Activated T-cell treated with anti-CD3 and anti-CD28 coated beads, Interleukin-2, amount 50 U/mL, for 72 hours (primary cell): ENCODE measurements around the gene RPTOR. TPM values are rescaled to one million over a fixed set of nuclear protein-coding genes. Genes with fewer than 3 reads are reported as not detected.

Source experiments
- ATAC-seq, 2 donors: fragments of 150-1000 bp; cut with Tn5 transposase; replicated peaks in 1 of 2; 2 replicates each; pipeline ENCODE4 v1.10.0; 2021; ENCODE audit warnings: moderate library complexity in 2 of 2, mild to moderate bottlenecking in 1 of 2
- DNase-seq, 2 donors: peaks; one replicate each; pipeline ENCODE4 v3.0.0; 2021 to 2022; ENCODE audit warnings: mixed read lengths in 1 of 2
- H3K27ac Mint-ChIP-seq: one replicate; pipeline ENCODE4 v1.8.0; 2022; ENCODE audit warnings: mild to moderate bottlenecking, moderate library complexity, mixed read lengths
- H3K27me3 Mint-ChIP-seq: one replicate; pipeline ENCODE4 v1.8.0; 2022; ENCODE audit warnings: low read depth, mixed read lengths
- H3K36me3 Mint-ChIP-seq, 2 donors: one replicate each; pipeline ENCODE4 v1.8.0; 2022; ENCODE audit warnings: mixed read lengths in 2 of 2, mild to moderate bottlenecking in 1 of 2; ENCODE audit not compliant: insufficient read depth in 2 of 2
- H3K4me1 Mint-ChIP-seq: one replicate; pipeline ENCODE4 v1.8.0; 2022; ENCODE audit warnings: low read depth, mixed read lengths
- H3K4me3 Mint-ChIP-seq, 2 donors: one replicate each; pipeline ENCODE4 v1.8.0; 2022; ENCODE audit warnings: mild to moderate bottlenecking in 2 of 2, mixed read lengths in 2 of 2, moderate library complexity in 2 of 2
- H3K9me3 Mint-ChIP-seq, 2 donors: one replicate each; pipeline ENCODE4 v1.8.0; 2022; ENCODE audit warnings: mixed read lengths in 2 of 2
- total RNA-seq, 2 donors: library from RNA; stranded (reverse); gene quantifications; one replicate each; pipeline ENCODE4 v1.2.3, GENCODE V29; 2022

Gene RPTOR
- total RNA-seq, 2 donors from 2014 or later: 50.8 to 62.0 TPM

GRCh38 chr17:80781211-80781610, 236.6 kb downstream of the RPTOR start:
- DNase-seq (no peak), ATAC-seq (no peak)
- Mint-ChIP-seq H3K27me3 (no peaks in the 10 kb centered on the region), H3K9me3 (no peaks in the 10 kb centered on the region), H3K4me3 (peak overlapping the region; percentile 57 to 83), H3K27ac (peak overlapping the region; percentile 19), H3K36me3 (peaks cover 4 to 12% of the 10 kb centered on the region in 2 donors), H3K4me1 (peaks cover 81% of the 10 kb centered on the region)

- H3K36me3 Mint-ChIP-seq: peaks cover 0 to 8% of the 10 kb centered on the region in 2 donors
- ATAC-seq: no peak
Measured at GRCh38 chr17:80781807-80782277, 237.2 kb downstream of the RPTOR start.

DNA sequence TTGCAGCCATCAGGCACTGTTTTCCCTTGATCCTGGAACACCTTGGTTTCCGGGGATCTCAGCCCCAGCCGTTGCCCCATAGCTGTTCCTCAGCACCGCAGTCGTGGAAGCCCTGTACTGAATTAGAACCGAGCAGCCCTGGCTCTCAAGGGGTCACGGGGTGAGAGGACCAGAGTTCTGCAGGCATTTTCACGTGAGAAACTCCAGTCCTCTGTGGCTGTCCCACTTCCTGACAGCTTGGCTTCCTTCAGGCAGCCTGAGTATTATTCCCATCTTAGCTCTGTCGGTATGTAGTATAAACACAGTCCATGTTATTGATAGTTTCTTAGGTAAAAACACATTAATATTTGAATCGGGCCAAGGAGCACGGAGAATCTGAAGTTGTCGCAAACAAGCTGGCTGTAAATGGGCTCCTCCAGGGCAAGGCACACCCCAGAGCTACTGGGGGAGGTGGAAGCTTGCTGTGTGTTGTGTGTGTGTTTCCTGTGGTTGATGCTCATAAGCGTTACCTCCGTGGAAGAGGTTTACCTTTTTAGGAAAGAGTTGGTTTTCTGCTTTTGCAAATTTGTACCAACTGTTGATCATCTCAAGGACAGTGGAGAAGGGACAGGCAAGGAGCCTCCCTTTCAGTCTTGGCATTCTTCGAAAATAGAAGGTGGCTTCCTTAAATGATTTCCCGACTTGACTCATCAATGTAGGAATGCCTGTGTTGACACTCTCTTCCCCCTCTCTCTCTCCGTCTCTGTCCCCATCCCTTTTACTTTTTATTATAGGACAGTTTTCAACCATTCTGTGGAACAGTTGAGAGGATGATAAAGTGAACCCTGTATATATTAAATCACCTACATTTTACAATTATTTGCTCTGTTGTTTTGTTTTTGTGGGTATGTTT, 238.1 kb downstream of the RPTOR start:
- DNase-seq: peak in 1 of 2 donors; percentile 48
- Mint-ChIP-seq H3K36me3 (peaks cover 4 to 8% of the 10 kb centered on the region in 2 donors), H3K27me3 (no peaks in the 10 kb centered on the region), H3K4me3 (peak overlapping the region; percentile 78 to 87), H3K27ac (peak overlapping the region; percentile 98), H3K4me1 (peaks cover 81% of the 10 kb centered on the region), H3K9me3 (peaks cover 0 to 4% of the 10 kb centered on the region in 2 donors)
- peak; percentile 57 to 62 for ATAC-seq

More at GRCh38 chr17:80781807-80782277, 237.2 kb downstream of the RPTOR start:
- Mint-ChIP-seq H3K4me1 (peaks cover 77% of the 10 kb centered on the region), H3K27ac (peak overlapping the region; percentile 80), H3K27me3 (no peaks in the 10 kb centered on the region), H3K9me3 (no peaks in the 10 kb centered on the region), H3K4me3 (peak overlapping the region; percentile 57 to 83)
- no peak for DNase-seq

GRCh38 chr17:80783486-80783885, 238.8 kb downstream of the RPTOR start:
- H3K4me3 Mint-ChIP-seq: peak overlapping the region; percentile 78 to 87
- peak overlapping the region; percentile 98 for H3K27ac Mint-ChIP-seq
- no peaks in the 10 kb centered on the region for H3K27me3 Mint-ChIP-seq
- DNase-seq (no peak), ATAC-seq (no peak)
- H3K9me3 Mint-ChIP-seq: peaks cover 1 to 7% of the 10 kb centered on the region in 2 donors
- H3K36me3 Mint-ChIP-seq: peaks cover 8 to 11% of the 10 kb centered on the region in 2 donors
- peaks cover 81% of the 10 kb centered on the region for H3K4me1 Mint-ChIP-seq

DNA sequence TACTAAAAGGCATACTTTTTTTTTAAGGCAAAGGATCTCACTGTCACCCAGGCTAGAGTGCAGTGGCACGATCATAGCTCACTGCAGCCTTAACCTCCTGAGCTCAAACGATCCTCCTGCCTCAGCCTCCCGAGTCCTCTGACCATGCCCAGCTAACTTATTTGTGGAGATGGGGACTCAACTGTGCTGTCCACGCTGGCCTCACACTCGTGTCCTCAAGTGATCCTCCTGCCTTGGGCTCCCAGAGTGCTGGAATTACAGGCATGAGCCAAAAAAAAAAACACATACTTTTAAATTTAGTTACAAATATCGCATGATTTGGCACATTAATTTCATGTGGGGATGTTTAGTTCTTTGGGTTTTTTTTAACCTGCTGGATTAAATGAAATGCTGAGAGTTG, 239.3 kb downstream of the RPTOR start:
- peak overlapping the region; percentile 36 to 78 for H3K4me3 Mint-ChIP-seq
- H3K9me3 Mint-ChIP-seq: peaks cover 2 to 7% of the 10 kb centered on the region in 2 donors
- no peak for DNase-seq
- H3K4me1 Mint-ChIP-seq: peaks cover 86% of the 10 kb centered on the region
- ATAC-seq: no peak
- peak overlapping the region; percentile 33 for H3K27ac Mint-ChIP-seq
- H3K36me3 Mint-ChIP-seq: peaks cover 9 to 12% of the 10 kb centered on the region in 2 donors
- H3K27me3 Mint-ChIP-seq: no peaks in the 10 kb centered on the region

DNA sequence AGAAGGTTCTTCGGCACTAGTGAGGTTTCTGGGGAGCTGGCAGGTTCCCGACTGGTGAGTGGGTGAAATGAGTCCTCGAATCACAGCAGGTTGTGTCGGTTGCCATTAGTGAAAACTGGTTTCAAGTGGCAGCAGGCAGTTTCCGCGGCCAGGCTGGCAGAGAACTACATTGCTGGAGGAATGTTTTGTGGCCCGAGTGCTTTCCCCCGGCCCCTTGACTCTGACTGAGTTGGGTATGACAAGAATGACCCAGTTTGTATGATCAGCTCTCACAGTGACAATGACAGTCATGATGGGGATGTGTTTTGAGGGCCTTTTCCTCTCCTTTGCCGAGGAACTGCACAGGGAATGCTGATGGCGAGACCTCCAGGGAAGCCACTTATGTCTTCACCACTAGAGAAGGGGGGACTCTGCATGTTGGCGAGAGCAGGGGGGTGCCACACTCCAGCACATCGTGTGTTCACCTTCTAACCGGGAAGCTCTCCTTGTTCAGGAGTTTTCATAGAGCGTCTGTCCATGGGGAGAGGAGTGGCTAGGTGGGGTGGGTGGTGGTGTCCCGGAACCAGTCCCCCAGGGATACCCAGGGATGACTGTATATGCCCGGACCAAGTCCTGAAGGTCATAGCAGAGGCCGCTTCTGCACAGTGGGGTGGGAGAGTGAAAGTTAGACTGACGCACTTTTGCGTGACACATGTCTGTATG, 241.0 kb downstream of the RPTOR start:
- Mint-ChIP-seq H3K9me3 (peaks cover 2 to 7% of the 10 kb centered on the region in 2 donors), H3K27me3 (no peaks in the 10 kb centered on the region), H3K4me1 (peaks cover 94% of the 10 kb centered on the region), H3K36me3 (peaks cover 9 to 12% of the 10 kb centered on the region in 2 donors), H3K4me3 (peak overlapping the region; percentile 59 to 73), H3K27ac (peak overlapping the region; percentile 87)
- ATAC-seq: peak; percentile 43 to 61
- peak; percentile 40 to 68 for DNase-seq

- H3K9me3 Mint-ChIP-seq: peaks cover 2 to 7% of the 10 kb centered on the region in 2 donors
- no peaks in the 10 kb centered on the region for H3K27me3 Mint-ChIP-seq
- H3K4me3 Mint-ChIP-seq: no peak overlapping the region
- H3K4me1 Mint-ChIP-seq: peaks cover 94% of the 10 kb centered on the region
- peaks cover 9 to 12% of the 10 kb centered on the region in 2 donors for H3K36me3 Mint-ChIP-seq
- ATAC-seq (no peak), DNase-seq (no peak)
- no peak overlapping the region for H3K27ac Mint-ChIP-seq
Measured at GRCh38 chr17:80786470-80786869, 241.8 kb downstream of the RPTOR start.

GRCh38 chr17:80786887-80787286, 242.2 kb downstream of the RPTOR start:
- DNase-seq (no peak), ATAC-seq (no peak)
- Mint-ChIP-seq H3K4me1 (peaks cover 94% of the 10 kb centered on the region), H3K9me3 (peaks cover 2 to 7% of the 10 kb centered on the region in 2 donors), H3K4me3 (peak overlapping the region in 1 of 2 donors; percentile 8), H3K27ac (peak overlapping the region; percentile 86), H3K36me3 (peaks cover 9 to 12% of the 10 kb centered on the region in 2 donors), H3K27me3 (no peaks in the 10 kb centered on the region)

DNA sequence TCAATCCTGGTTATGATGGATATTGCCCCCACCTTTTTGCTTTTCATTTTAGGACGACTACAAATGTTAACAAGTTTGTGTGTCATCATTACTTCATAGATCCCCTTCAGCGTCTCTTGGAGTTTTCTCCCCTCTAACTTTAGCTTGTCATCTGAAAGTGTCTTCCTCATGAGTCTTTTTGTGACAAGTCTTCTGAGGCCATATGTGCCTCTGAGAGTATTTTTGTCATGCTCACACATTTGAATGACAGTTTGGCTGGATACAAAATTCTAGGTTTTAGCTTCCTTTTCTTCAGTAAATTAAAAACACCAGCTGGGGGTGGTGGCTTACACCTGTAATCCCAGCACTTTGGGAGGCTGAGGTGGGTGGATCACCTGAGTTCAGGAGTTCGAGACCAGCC, 243.2 kb downstream of the RPTOR start:
- Mint-ChIP-seq H3K4me1 (peaks cover 94% of the 10 kb centered on the region), H3K36me3 (peaks cover 9 to 12% of the 10 kb centered on the region in 2 donors), H3K9me3 (peaks cover 2 to 7% of the 10 kb centered on the region in 2 donors), H3K27me3 (no peaks in the 10 kb centered on the region), H3K4me3 (no peak overlapping the region), H3K27ac (peak overlapping the region; percentile 86)
- ATAC-seq (no peak), DNase-seq (no peak)

DNA sequence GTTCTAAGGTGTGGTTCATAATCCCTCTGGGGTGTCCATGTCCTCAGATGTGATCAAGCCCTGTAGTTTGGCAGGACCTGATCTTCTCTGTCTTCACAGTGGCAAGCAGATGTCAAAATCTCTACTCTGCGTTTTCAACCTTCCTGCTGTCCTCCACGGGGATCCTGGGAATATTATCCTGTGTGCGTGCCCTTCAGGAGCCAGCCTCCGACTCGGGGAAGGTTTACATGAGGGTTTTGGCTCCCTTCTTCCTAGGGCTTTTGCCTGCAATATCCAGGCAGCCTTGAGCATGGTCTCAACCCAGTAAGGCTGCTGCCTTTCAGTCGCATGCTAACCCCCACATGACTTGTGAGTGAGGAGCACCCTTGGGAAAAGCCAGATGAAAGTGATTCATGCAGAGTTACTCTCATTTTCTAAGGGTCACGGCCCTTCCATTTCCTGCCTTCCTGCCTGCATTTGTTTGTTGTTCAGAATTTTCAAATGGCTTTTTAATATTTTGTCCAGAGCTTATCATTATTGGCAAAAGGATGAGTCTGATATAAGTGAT, 244.8 kb downstream of the RPTOR start:
- Mint-ChIP-seq H3K4me1 (peaks cover 87% of the 10 kb centered on the region), H3K27me3 (no peaks in the 10 kb centered on the region), H3K4me3 (peak overlapping the region; percentile 83 to 93), H3K9me3 (peaks cover 2 to 7% of the 10 kb centered on the region in 2 donors), H3K36me3 (peaks cover 9 to 21% of the 10 kb centered on the region in 2 donors), H3K27ac (peak overlapping the region; percentile 99)
- peak in 1 of 2 donors; percentile 35 for ATAC-seq
- DNase-seq: peak; percentile 34 to 37

DNA sequence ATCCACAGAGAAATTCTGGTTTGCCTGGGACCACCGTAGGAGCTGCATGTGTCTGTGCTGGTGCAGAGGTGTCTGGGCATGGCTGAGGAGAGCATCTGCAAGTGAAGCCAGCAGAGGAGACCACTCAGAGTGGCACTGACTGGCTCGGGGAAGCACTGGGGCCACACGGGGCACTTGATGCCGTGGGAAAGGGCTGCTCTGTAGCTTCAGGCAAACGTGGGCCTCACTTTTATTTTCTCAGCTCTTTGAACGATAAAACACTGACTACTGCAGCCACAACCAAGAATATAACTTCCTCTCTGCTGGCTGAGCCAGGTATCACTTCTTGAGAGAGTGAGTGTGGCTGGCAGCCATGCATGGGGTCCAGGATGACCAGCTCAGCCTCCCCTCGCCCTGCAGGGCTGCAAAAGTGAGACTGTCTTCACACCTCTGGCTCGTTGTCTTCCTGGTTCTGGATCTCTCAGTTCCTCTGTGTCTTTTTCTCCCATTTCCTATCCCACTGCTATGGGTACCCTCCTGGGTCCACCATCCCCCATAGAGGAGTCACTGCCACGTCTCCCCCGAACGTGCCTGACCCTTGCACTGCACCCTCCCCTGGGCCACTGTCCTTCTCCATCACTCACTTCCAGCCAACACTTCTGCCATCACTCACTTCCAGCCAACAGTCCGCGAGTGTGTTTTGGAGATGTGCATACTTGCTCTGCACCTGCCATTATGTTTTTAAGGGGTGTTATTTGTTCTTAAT, 245.6 kb downstream of the RPTOR start:
- peak overlapping the region; percentile 99 for H3K27ac Mint-ChIP-seq
- peaks cover 9 to 24% of the 10 kb centered on the region in 2 donors for H3K36me3 Mint-ChIP-seq
- H3K4me1 Mint-ChIP-seq: peaks cover 85% of the 10 kb centered on the region
- ATAC-seq (peak; percentile 41 to 52), DNase-seq (peak; percentile 37 to 39)
- no peaks in the 10 kb centered on the region for H3K27me3 Mint-ChIP-seq
- H3K4me3 Mint-ChIP-seq: peak overlapping the region; percentile 83 to 93
- peaks cover 2 to 7% of the 10 kb centered on the region in 2 donors for H3K9me3 Mint-ChIP-seq
